Measurements from ENCODE around the gene DDX27. TPM values are rescaled to one million over a fixed set of nuclear protein-coding genes. Genes with fewer than 3 reads are reported as not detected.

The DDX27 gene
- total and polyA plus RNA-seq, 2 of the 13 experiments (the other 11 are each of a cell fraction or from before 2014, with no cell fraction given) = 42.6 to 72.8 TPM

GRCh38 chr20:49186535-49187329 is 32.5 kb upstream of the DDX27 start (continued):
- peak; percentile 67 for TF ChIP-seq HNF1B (CRISPR knock-in tag; IDR thresholded peaks at IDR 0.05)
- TF ChIP-seq, protein P1, sequence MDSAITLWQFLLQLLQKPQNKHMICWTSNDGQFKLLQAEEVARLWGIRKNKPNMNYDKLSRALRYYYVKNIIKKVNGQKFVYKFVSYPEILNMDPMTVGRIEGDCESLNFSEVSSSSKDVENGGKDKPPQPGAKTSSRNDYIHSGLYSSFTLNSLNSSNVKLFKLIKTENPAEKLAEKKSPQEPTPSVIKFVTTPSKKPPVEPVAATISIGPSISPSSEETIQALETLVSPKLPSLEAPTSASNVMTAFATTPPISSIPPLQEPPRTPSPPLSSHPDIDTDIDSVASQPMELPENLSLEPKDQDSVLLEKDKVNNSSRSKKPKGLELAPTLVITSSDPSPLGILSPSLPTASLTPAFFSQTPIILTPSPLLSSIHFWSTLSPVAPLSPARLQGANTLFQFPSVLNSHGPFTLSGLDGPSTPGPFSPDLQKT (CRISPR knock-in tag; IDR thresholded peaks at IDR 0.05; ENCODE audit: borderline replicate concordance) = no peak
- no peak for TF ChIP-seq HMG20A (CRISPR knock-in tag; IDR thresholded peaks at IDR 0.05; ENCODE audit: borderline replicate concordance)
- TF ChIP-seq ARID5B (CRISPR knock-in tag; IDR thresholded peaks at IDR 0.05) = 0 out of 2 replicates have a peak, but pooled peaks have one; percentile 22
- no peak for TF ChIP-seq BRCA1 (CRISPR knock-in tag; IDR thresholded peaks at IDR 0.05)
- TF ChIP-seq HMGA1 (CRISPR knock-in tag; conservative IDR thresholded peaks at IDR 0.05) = no peak
- TF ChIP-seq, protein P2, sequence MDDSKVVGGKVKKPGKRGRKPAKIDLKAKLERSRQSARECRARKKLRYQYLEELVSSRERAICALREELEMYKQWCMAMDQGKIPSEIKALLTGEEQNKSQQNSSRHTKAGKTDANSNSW (CRISPR knock-in tag; IDR thresholded peaks at IDR 0.05; ENCODE audit: borderline replicate concordance) = no peak
- no peak for TF ChIP-seq NFIC (IDR thresholded peaks at IDR 0.05; ENCODE audit: low read length)
- no peak for TF ChIP-seq SKI (IDR thresholded peaks at IDR 0.05; ENCODE audit: partially characterized antibody)
- no peak for TF ChIP-seq ZC3H13 (CRISPR knock-in tag; IDR thresholded peaks at IDR 0.05)
- TF ChIP-seq ZNF652 (CRISPR knock-in tag; IDR thresholded peaks at IDR 0.05; ENCODE audit: borderline replicate concordance, low read depth) = no peak
- TF ChIP-seq ZSCAN12 (CRISPR knock-in tag; IDR thresholded peaks at IDR 0.05) = no peak
- TF ChIP-seq NFATC3 (CRISPR knock-in tag; IDR thresholded peaks at IDR 0.05) = no peak
- TF ChIP-seq ZNF770 (CRISPR knock-in tag; IDR thresholded peaks at IDR 0.05) = peak; percentile 48; the same call in 1 of the 2 replicates
- TF ChIP-seq SOX5 (CRISPR knock-in tag; IDR thresholded peaks at IDR 0.05; ENCODE audit: borderline replicate concordance) = peak; percentile 19; the same call in 1 of the 2 replicates
- peak; percentile 21; the same call in 1 of the 2 replicates for TF ChIP-seq ZSCAN9 (CRISPR knock-in tag; IDR thresholded peaks at IDR 0.05; ENCODE audit: borderline replicate concordance)
- no peak for TF ChIP-seq TFAP4 (IDR thresholded peaks at IDR 0.05; ENCODE audit: borderline replicate concordance, low read depth)
- TF ChIP-seq PCBP1 (IDR thresholded peaks at IDR 0.05; ENCODE audit: borderline replicate concordance, low read depth, low read length) = no peak
- no peak for TF ChIP-seq TBP (CRISPR knock-in tag; IDR thresholded peaks at IDR 0.05)
- 0 out of 2 replicates have a peak, but pooled peaks have one; percentile 28 for TF ChIP-seq ZNF546 (CRISPR knock-in tag; conservative IDR thresholded peaks at IDR 0.05)
